Adipocyte (in vitro differentiated cells): ENCODE results near the gene ERG.

Source experiments
- DNase-seq: peaks from one replicate; pipeline ENCODE4 v3.0.0-alpha.2; 2015; ENCODE audit warnings: low read depth
- H3K27me3 ChIP-seq: replicated peaks from 2 replicates; pipeline ENCODE4 v1.7.0; 2013; ENCODE audit warnings: mild to moderate bottlenecking, low read length, moderate library complexity; ENCODE audit not compliant: control insufficient read depth, insufficient read depth
- H3K36me3 ChIP-seq: 2 replicates; pipeline ENCODE4 v1.7.0; 2013; ENCODE audit warnings: low read length, mild to moderate bottlenecking, moderate library complexity; ENCODE audit not compliant: control insufficient read depth, insufficient read depth, severe bottlenecking
- H3K4me1 ChIP-seq: 2 replicates; pipeline ENCODE4 v1.7.0; 2013; ENCODE audit warnings: mild to moderate bottlenecking, low read length, moderate library complexity; ENCODE audit not compliant: control insufficient read depth, insufficient read depth
- H3K4me3 ChIP-seq: 2 replicates; pipeline ENCODE4 v1.7.0; 2013; ENCODE audit warnings: mild to moderate bottlenecking, low read length, moderate library complexity
- H3K9ac ChIP-seq: 2 replicates; pipeline ENCODE4 v1.7.0; 2013; ENCODE audit warnings: mild to moderate bottlenecking, low read length, moderate library complexity
- H3K9me3 ChIP-seq: 2 replicates; pipeline ENCODE4 v1.7.0; 2013; ENCODE audit warnings: mild to moderate bottlenecking, low read length, moderate library complexity; ENCODE audit not compliant: control insufficient read depth

Gene ERG

GRCh38 chr21:38487901-38488639, 10.2 kb downstream of the ERG start:
- Histone ChIP-seq H3K9ac (no peak overlapping the region), H3K4me3 (no peak overlapping the region), H3K27me3 (no peaks in the 10 kb centered on the region), H3K9me3 (no peaks in the 10 kb centered on the region), H3K36me3 (no peaks in the 10 kb centered on the region), H3K4me1 (peaks cover 6% of the 10 kb centered on the region)
- no peak for DNase-seq

GRCh38 chr21:38486706-38487105, 11.6 kb downstream of the ERG start:
- Histone ChIP-seq H3K36me3 (no peaks in the 10 kb centered on the region), H3K4me3 (no peak overlapping the region), H3K9ac (no peak overlapping the region), H3K4me1 (peaks cover 6% of the 10 kb centered on the region), H3K9me3 (no peaks in the 10 kb centered on the region), H3K27me3 (no peaks in the 10 kb centered on the region)
- no peak for DNase-seq

GRCh38 chr21:38486221-38486620, 12.1 kb downstream of the ERG start:
- no peaks in the 10 kb centered on the region for H3K36me3 ChIP-seq
- H3K4me3 ChIP-seq = no peak overlapping the region
- H3K27me3 ChIP-seq = no peaks in the 10 kb centered on the region
- peak; percentile 47 for DNase-seq
- no peak overlapping the region for H3K9ac ChIP-seq
- H3K9me3 ChIP-seq = no peaks in the 10 kb centered on the region
- peaks cover 7% of the 10 kb centered on the region for H3K4me1 ChIP-seq

GRCh38 chr21:38479641-38480525, 18.4 kb downstream of the ERG start:
- Histone ChIP-seq H3K36me3 (no peaks in the 10 kb centered on the region), H3K27me3 (no peaks in the 10 kb centered on the region), H3K9ac (no peak overlapping the region), H3K4me3 (no peak overlapping the region), H3K9me3 (no peaks in the 10 kb centered on the region), H3K4me1 (peaks cover 18% of the 10 kb centered on the region)
- DNase-seq = no peak

GRCh38 chr21:38478782-38479181, 19.5 kb downstream of the ERG start:
- Histone ChIP-seq H3K4me3 (no peak overlapping the region), H3K9me3 (no peaks in the 10 kb centered on the region), H3K4me1 (peaks cover 12% of the 10 kb centered on the region), H3K9ac (no peak overlapping the region), H3K36me3 (no peaks in the 10 kb centered on the region), H3K27me3 (no peaks in the 10 kb centered on the region)
- no peak for DNase-seq

GRCh38 chr21:38477226-38477625, 21.1 kb downstream of the ERG start:
- Histone ChIP-seq H3K9ac (no peak overlapping the region), H3K4me3 (no peak overlapping the region)
- no peak for DNase-seq

GRCh38 chr21:38476385-38476784, 21.9 kb downstream of the ERG start:
- Histone ChIP-seq H3K9ac (no peak overlapping the region), H3K4me3 (no peak overlapping the region), H3K36me3 (no peaks in the 10 kb centered on the region), H3K27me3 (no peaks in the 10 kb centered on the region), H3K4me1 (peaks cover 12% of the 10 kb centered on the region), H3K9me3 (no peaks in the 10 kb centered on the region)
- no peak for DNase-seq

More at GRCh38 chr21:38477226-38477625, 21.1 kb downstream of the ERG start:
- Histone ChIP-seq H3K9me3 (no peaks in the 10 kb centered on the region), H3K27me3 (no peaks in the 10 kb centered on the region), H3K4me1 (peaks cover 12% of the 10 kb centered on the region), H3K36me3 (no peaks in the 10 kb centered on the region)

- H3K9me3 ChIP-seq = no peaks in the 10 kb centered on the region
These were observed 22.8 kb downstream of the ERG start for GRCh38 chr21:38475519-38475918.

GRCh38 chr21:38474796-38475195, 23.5 kb downstream of the ERG start:
- no peak for DNase-seq
- H3K4me3 ChIP-seq = no peak overlapping the region
- peaks cover 8% of the 10 kb centered on the region for H3K4me1 ChIP-seq
- no peaks in the 10 kb centered on the region for H3K27me3 ChIP-seq
- no peaks in the 10 kb centered on the region for H3K9me3 ChIP-seq
- no peaks in the 10 kb centered on the region for H3K36me3 ChIP-seq
- H3K9ac ChIP-seq = no peak overlapping the region

More at GRCh38 chr21:38475519-38475918, 22.8 kb downstream of the ERG start:
- no peak overlapping the region for H3K9ac ChIP-seq
- H3K27me3 ChIP-seq = no peaks in the 10 kb centered on the region
- H3K4me1 ChIP-seq = peaks cover 10% of the 10 kb centered on the region
- no peak overlapping the region for H3K4me3 ChIP-seq
- H3K36me3 ChIP-seq = no peaks in the 10 kb centered on the region
- DNase-seq = no peak

- Histone ChIP-seq H3K36me3 (no peaks in the 10 kb centered on the region), H3K9me3 (no peaks in the 10 kb centered on the region), H3K4me1 (peaks cover 8% of the 10 kb centered on the region), H3K9ac (no peak overlapping the region), H3K4me3 (no peak overlapping the region), H3K27me3 (no peaks in the 10 kb centered on the region)
- DNase-seq = no peak
These were observed 24.2 kb downstream of the ERG start for GRCh38 chr21:38474124-38474523.

GRCh38 chr21:38472412-38473108, 25.7 kb downstream of the ERG start:
- Histone ChIP-seq H3K4me1 (peaks cover 8% of the 10 kb centered on the region), H3K27me3 (no peaks in the 10 kb centered on the region), H3K9me3 (no peaks in the 10 kb centered on the region), H3K4me3 (no peak overlapping the region), H3K36me3 (no peaks in the 10 kb centered on the region), H3K9ac (no peak overlapping the region)
- DNase-seq = no peak
